ENCODE measurements around the gene NOXA1. TPM values are rescaled to one million over a fixed set of nuclear protein-coding genes. Genes with fewer than 3 reads are reported as not detected.

NOXA1 gene
- total and polyA plus RNA-seq, 2 of the 8 experiments (the other 6 are each of a cell fraction or from before 2014, with no cell fraction given) = 0.34 to 0.91 TPM

GRCh38 chr9:137474271-137474670, 51.1 kb downstream of the NOXA1 start:
- no peak overlapping the region for H3K56ac ChIP-seq (replicated peaks; ENCODE audit: insufficient read length, low read depth, low read length)
- H2BK20ac ChIP-seq (ENCODE audit: low read length) = no peak overlapping the region
- H4K5ac ChIP-seq (ENCODE audit: insufficient read length, low read depth, low read length) = no peak overlapping the region
- no peaks in the 10 kb centered on the region for H3K23me2 ChIP-seq (ENCODE audit: low read depth, low read length)
- H3K4me1 ChIP-seq (replicated peaks in 1 of 4; ENCODE audit: control insufficient read depth in 3 of 4, insufficient read depth in 4 of 4, low read length in 3 of 4) = no peaks in the 10 kb centered on the region; a peak in 1 of 7 replicates
- no peak overlapping the region for H3K9ac ChIP-seq (replicated peaks in 1 of 4; ENCODE audit: extremely low read depth in 1 of 4, low read depth in 3 of 4, low read length in 3 of 4)
- H3K79me2 ChIP-seq (ENCODE audit: control insufficient read depth in 1 of 2, insufficient read depth in 2 of 2, low read length in 2 of 2) = no peaks in the 10 kb centered on the region
- no peak for FAIRE-seq
- H3K79me1 ChIP-seq (ENCODE audit: low read depth, low read length) = no peaks in the 10 kb centered on the region
- no peak overlapping the region for H2BK12ac ChIP-seq (ENCODE audit: low read depth, low read length)
- H2AK5ac ChIP-seq (ENCODE audit: low read depth, low read length) = no peak overlapping the region
- H3K36me3 ChIP-seq (ENCODE audit: control insufficient read depth in 2 of 4, insufficient read depth in 4 of 4, low read length in 3 of 4) = no peaks in the 10 kb centered on the region
- H3K9me3 ChIP-seq (ENCODE audit: insufficient read depth in 2 of 2, low read depth in 1 of 2, low read length in 1 of 2) = peaks cover 4 to 11% of the 10 kb centered on the region in 2 experiments; a peak in 3 of 4 replicates
- no peak for DNase-seq (ENCODE audit: low read depth in 1 of 2, low spot score in 2 of 2)
- H3K27me3 ChIP-seq (replicated peaks in 1 of 4; ENCODE audit: control insufficient read depth in 3 of 4, extremely low read depth in 1 of 4, insufficient read depth in 3 of 4, low read length in 3 of 4) = no peaks in the 10 kb centered on the region; a peak in 1 of 7 replicates
- H3K27ac ChIP-seq (ENCODE audit: low read depth, low read length) = no peak overlapping the region
- no peak overlapping the region for H4K8ac ChIP-seq (ENCODE audit: extremely low read depth, insufficient read depth, low read length)
- ChIA-PET CTCF (ENCODE audit: partially characterized antibody) (interaction anchor here (1.2 to 1.5 kb wide), 3 partner anchors 11 to 1246 kb away, joined by 3 to 4 read pairs (median 3); no protein-coding TSS in a partner anchor), POLR2A (ENCODE audit: partially characterized antibody) (no interaction called here)
- no peaks in the 10 kb centered on the region for H4K20me1 ChIP-seq (replicated peaks in 1 of 2; ENCODE audit: control insufficient read depth in 1 of 2, insufficient read depth in 2 of 2, low read length in 2 of 2)
- H3K18ac ChIP-seq (ENCODE audit: extremely low read depth, low read length) = no peak overlapping the region
- no peak overlapping the region for H2AFZ ChIP-seq (ENCODE audit: low read length)
- no peak overlapping the region for H2BK120ac ChIP-seq (replicated peaks; ENCODE audit: low read depth, low read length)
- no peak overlapping the region for H2BK15ac ChIP-seq (ENCODE audit: low read length)
- no peak overlapping the region for H3K4me2 ChIP-seq (ENCODE audit: insufficient read depth in 1 of 2, low read depth in 2 of 2, low read length in 2 of 2)
- no peak overlapping the region for H3K4ac ChIP-seq (replicated peaks; ENCODE audit: insufficient read length, low read depth, low read length)
- no peak overlapping the region for H3K23ac ChIP-seq (ENCODE audit: insufficient read length)
- no peak overlapping the region for H4K91ac ChIP-seq (replicated peaks; ENCODE audit: insufficient read length, low read length)
- 93% methylated on average over 16 of the region's 18 CpGs; no CpG with 5 or more reads in 1 of the 2 experiments for WGBS, 2 experiments (ENCODE audit: extremely low coverage in 1 of 2, insufficient coverage in 1 of 2, insufficient read length in 1 of 2, insufficient replicate concordance in 2 of 2, low coverage in 1 of 2, low lambda C conversion rate in 2 of 2, missing lambda C conversion rate in 1 of 2)
- no peak overlapping the region for H2BK5ac ChIP-seq (ENCODE audit: low read depth, low read length)
- no peak overlapping the region for H3K14ac ChIP-seq (ENCODE audit: insufficient read length)
- H3K4me3 ChIP-seq (ENCODE audit: extremely low read depth in 1 of 4, insufficient read depth in 2 of 4, low read depth in 3 of 4, low read length in 4 of 4) = no peak overlapping the region
- TF ChIP-seq ATF2 (IDR thresholded peaks at IDR 0.05; ENCODE audit: low read length) (no peak), TAF7 (optimal IDR thresholded peaks at IDR 0.05; ENCODE audit: borderline replicate concordance, low read depth, low read length) (no peak), USF2 (IDR thresholded peaks at IDR 0.05; ENCODE audit: low read length) (no peak), CHD1 (IDR thresholded peaks at IDR 0.05; ENCODE audit: low read depth, low read length) (no peak)
